WTC11 (cell line): ENCODE data around the gene TTK. TPM values are rescaled to one million over a fixed set of nuclear protein-coding genes. Genes with fewer than 3 reads are reported as not detected.

Experiments used
- ATAC-seq: fragments of 200-7000 bp; cut with Tn5 transposase; 2 replicates; pipeline ENCODE4 v1.10.0; 2021; ENCODE audit warnings: mild to moderate bottlenecking, moderate library complexity
- CTCF ChIA-PET: fragments of 300-600 bp; sonication (Branson Sonifier 250); formaldehyde crosslinking; loops from one replicate; lab custom pipeline; 2021; ENCODE audit warnings: antibody characterized with exemption; lab: Charles Lee
- POLR2A ChIA-PET: fragments of 350-600 bp; sonication (Branson Sonifier 250); formaldehyde crosslinking; loops from one replicate; lab custom pipeline; 2021; ENCODE audit warnings: antibody characterized with exemption; lab: Charles Lee
- DNase-seq: peaks from one replicate; pipeline ENCODE4 v3.0.0; 2021; ENCODE audit warnings: low spot score
- H3K27ac Mint-ChIP-seq: 2 replicates; pipeline ENCODE4 v1.8.0; 2021; ENCODE audit warnings: mixed read lengths
- H3K27me3 Mint-ChIP-seq: 2 replicates; pipeline ENCODE4 v1.8.0; 2021; ENCODE audit warnings: low read depth, mild to moderate bottlenecking, moderate library complexity, mixed read lengths
- H3K36me3 Mint-ChIP-seq: 2 replicates; pipeline ENCODE4 v1.8.0; 2021; ENCODE audit warnings: mixed read lengths
- H3K4me1 Mint-ChIP-seq: 2 replicates; pipeline ENCODE4 v1.8.0; 2022; ENCODE audit warnings: mixed read lengths
- H3K4me3 Mint-ChIP-seq: 2 replicates; pipeline ENCODE4 v1.8.0; 2021; ENCODE audit warnings: mild to moderate bottlenecking, moderate library complexity, mixed read lengths
- H3K9me3 Mint-ChIP-seq: 2 replicates; pipeline ENCODE4 v1.8.0; 2021; ENCODE audit warnings: mixed read lengths
- HMGA2 ChIP-seq: fragments of 250-450 bp; sonication (Bioruptor Pico); IDR thresholded peaks from 2 replicates; pipeline ENCODE4 v1.4.0; 2021; ENCODE audit warnings: mild to moderate bottlenecking, moderate library complexity
- JUN ChIP-seq: sonication (generic); formaldehyde crosslinking; IDR thresholded peaks from 2 replicates; pipeline ENCODE4 v1.8.0; 2023; ENCODE audit warnings: mild to moderate bottlenecking, missing genetic modification reagents
- NFE2L1 ChIP-seq: sonication (generic); formaldehyde crosslinking; IDR thresholded peaks from 2 replicates; pipeline ENCODE4 v1.8.1; 2023; ENCODE audit warnings: missing genetic modification reagents
- RELA ChIP-seq: sonication (generic); formaldehyde crosslinking; IDR thresholded peaks from 2 replicates; pipeline ENCODE4 v1.8.1; 2022; ENCODE audit warnings: missing genetic modification reagents, mild to moderate bottlenecking, borderline replicate concordance
- SMAD3 ChIP-seq: sonication (generic); formaldehyde crosslinking; IDR thresholded peaks from 2 replicates; pipeline ENCODE4 v1.8.0; 2022; ENCODE audit warnings: missing genetic modification reagents, mild to moderate bottlenecking, borderline replicate concordance
- SMAD4 ChIP-seq: sonication (generic); formaldehyde crosslinking; IDR thresholded peaks from 2 replicates; pipeline ENCODE4 v1.8.0; 2022; ENCODE audit warnings: mild to moderate bottlenecking, missing genetic modification reagents
- TEAD4 ChIP-seq: sonication (generic); formaldehyde crosslinking; IDR thresholded peaks from 2 replicates; pipeline ENCODE4 v1.8.0; 2022; ENCODE audit warnings: mild to moderate bottlenecking, missing genetic modification reagents
- ZBTB43 ChIP-seq: sonication (generic); formaldehyde crosslinking; IDR thresholded peaks from 2 replicates; pipeline ENCODE4 v1.8.1; 2023; ENCODE audit warnings: mild to moderate bottlenecking, missing genetic modification reagents
- ZMAT4 ChIP-seq: fragments of 250-450 bp; sonication (Bioruptor Pico); IDR thresholded peaks from 2 replicates; pipeline ENCODE4 v1.9.0; 2021; ENCODE audit warnings: mild to moderate bottlenecking
- ZNF121 ChIP-seq: sonication (generic); formaldehyde crosslinking; IDR thresholded peaks from 2 replicates; pipeline ENCODE4 v1.8.0; 2023; ENCODE audit warnings: missing genetic modification reagents
- ZNF263 ChIP-seq: sonication (generic); formaldehyde crosslinking; IDR thresholded peaks from 2 replicates; pipeline ENCODE4 v1.8.1; 2022; ENCODE audit warnings: low read depth, mild to moderate bottlenecking, moderate library complexity, missing genetic modification reagents
- total RNA-seq: library from RNA; stranded (reverse); gene quantifications from 3 replicates; pipeline ENCODE4 v1.2.3, GENCODE V29; 2021
- TF ChIP-seq, protein P1 (sequence below): sonication (generic); formaldehyde crosslinking; IDR thresholded peaks from 2 replicates; pipeline ENCODE4 v1.8.0; 2022; ENCODE audit warnings: mild to moderate bottlenecking, missing genetic modification reagents
- TF ChIP-seq, protein P2 (sequence below): fragments of 250-450 bp; sonication (Bioruptor Pico); IDR thresholded peaks from 2 replicates; pipeline ENCODE4 v1.8.0; 2021; ENCODE audit warnings: mild to moderate bottlenecking
- TF ChIP-seq, protein P3 (sequence below): sonication (generic); formaldehyde crosslinking; IDR thresholded peaks from 2 replicates; pipeline ENCODE4 v1.8.1; 2023; ENCODE audit warnings: mild to moderate bottlenecking, missing genetic modification reagents
- TF ChIP-seq, protein P4 (sequence below): sonication (generic); formaldehyde crosslinking; IDR thresholded peaks from 2 replicates; pipeline ENCODE4 v1.8.0; 2023; ENCODE audit warnings: missing genetic modification reagents, mild to moderate bottlenecking, borderline replicate concordance
- TF ChIP-seq, protein P5 (sequence below): sonication (generic); formaldehyde crosslinking; IDR thresholded peaks from 2 replicates; pipeline ENCODE4 v1.8.1; 2022; ENCODE audit warnings: missing genetic modification reagents, borderline replicate concordance

The TTK gene
- total RNA-seq, 1 experiment from 2014 or later = 51.0 TPM

- no peak for TF ChIP-seq ZMAT4 (CRISPR knock-in tag)
- no peak for TF ChIP-seq ZBTB43
- no peak for TF ChIP-seq SMAD3 (CRISPR knock-in tag)
- TF ChIP-seq, protein P1, sequence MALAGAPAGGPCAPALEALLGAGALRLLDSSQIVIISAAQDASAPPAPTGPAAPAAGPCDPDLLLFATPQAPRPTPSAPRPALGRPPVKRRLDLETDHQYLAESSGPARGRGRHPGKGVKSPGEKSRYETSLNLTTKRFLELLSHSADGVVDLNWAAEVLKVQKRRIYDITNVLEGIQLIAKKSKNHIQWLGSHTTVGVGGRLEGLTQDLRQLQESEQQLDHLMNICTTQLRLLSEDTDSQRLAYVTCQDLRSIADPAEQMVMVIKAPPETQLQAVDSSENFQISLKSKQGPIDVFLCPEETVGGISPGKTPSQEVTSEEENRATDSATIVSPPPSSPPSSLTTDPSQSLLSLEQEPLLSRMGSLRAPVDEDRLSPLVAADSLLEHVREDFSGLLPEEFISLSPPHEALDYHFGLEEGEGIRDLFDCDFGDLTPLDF = no peak
- TF ChIP-seq HMGA2 = no peak
- TF ChIP-seq, protein P2, sequence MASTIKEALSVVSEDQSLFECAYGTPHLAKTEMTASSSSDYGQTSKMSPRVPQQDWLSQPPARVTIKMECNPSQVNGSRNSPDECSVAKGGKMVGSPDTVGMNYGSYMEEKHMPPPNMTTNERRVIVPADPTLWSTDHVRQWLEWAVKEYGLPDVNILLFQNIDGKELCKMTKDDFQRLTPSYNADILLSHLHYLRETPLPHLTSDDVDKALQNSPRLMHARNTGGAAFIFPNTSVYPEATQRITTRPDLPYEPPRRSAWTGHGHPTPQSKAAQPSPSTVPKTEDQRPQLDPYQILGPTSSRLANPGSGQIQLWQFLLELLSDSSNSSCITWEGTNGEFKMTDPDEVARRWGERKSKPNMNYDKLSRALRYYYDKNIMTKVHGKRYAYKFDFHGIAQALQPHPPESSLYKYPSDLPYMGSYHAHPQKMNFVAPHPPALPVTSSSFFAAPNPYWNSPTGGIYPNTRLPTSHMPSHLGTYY = no peak
- no peak for TF ChIP-seq NFE2L1
- no peak for TF ChIP-seq ZNF121
Observed at GRCh38 chr6:80021131-80021530, 16.7 kb downstream of the TTK start (continued).

DNA sequence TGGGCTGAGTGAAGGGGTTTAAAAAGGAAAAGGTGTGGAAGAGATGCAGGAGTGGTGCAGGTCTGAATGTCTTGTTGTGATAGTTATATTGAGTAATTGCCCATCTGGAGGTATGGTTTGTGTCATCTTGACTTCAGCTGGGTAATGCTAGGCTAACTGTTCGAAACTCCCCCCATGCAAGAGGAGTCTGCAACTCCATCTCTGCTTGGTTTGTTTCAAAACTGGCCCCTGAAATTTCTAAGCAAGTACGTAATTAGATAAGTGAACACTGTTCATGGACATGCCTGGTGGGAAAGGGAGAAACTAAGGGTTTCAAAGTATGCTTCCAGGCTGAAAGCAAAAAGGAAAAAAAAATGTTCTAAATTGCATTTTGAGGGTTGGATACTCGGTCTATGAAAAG is 17.1 kb downstream of the TTK start:
- Mint-ChIP-seq H3K9me3 (no peaks in the 10 kb centered on the region), H3K4me3 (no peak overlapping the region), H3K27me3 (no peaks in the 10 kb centered on the region), H3K27ac (no peak overlapping the region), H3K36me3 (peaks cover 49% of the 10 kb centered on the region), H3K4me1 (no peaks in the 10 kb centered on the region)
- ATAC-seq (no peak), DNase-seq (no peak)
- POLR2A ChIA-PET = no interaction called here
- CTCF ChIA-PET = no interaction called here
- TF ChIP-seq SMAD4 (CRISPR knock-in tag) = no peak

- H3K27me3 Mint-ChIP-seq = no peaks in the 10 kb centered on the region
- no peaks in the 10 kb centered on the region for H3K9me3 Mint-ChIP-seq
- no peak overlapping the region for H3K27ac Mint-ChIP-seq
- H3K36me3 Mint-ChIP-seq = peaks cover 41% of the 10 kb centered on the region
- ChIA-PET CTCF (no interaction called here), POLR2A (no interaction called here)
- TF ChIP-seq, protein P3, sequence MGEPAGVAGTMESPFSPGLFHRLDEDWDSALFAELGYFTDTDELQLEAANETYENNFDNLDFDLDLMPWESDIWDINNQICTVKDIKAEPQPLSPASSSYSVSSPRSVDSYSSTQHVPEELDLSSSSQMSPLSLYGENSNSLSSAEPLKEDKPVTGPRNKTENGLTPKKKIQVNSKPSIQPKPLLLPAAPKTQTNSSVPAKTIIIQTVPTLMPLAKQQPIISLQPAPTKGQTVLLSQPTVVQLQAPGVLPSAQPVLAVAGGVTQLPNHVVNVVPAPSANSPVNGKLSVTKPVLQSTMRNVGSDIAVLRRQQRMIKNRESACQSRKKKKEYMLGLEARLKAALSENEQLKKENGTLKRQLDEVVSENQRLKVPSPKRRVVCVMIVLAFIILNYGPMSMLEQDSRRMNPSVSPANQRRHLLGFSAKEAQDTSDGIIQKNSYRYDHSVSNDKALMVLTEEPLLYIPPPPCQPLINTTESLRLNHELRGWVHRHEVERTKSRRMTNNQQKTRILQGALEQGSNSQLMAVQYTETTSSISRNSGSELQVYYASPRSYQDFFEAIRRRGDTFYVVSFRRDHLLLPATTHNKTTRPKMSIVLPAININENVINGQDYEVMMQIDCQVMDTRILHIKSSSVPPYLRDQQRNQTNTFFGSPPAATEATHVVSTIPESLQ (CRISPR knock-in tag) = no peak
- TF ChIP-seq JUN (no peak), ZNF263 (no peak), ZBTB43 (no peak), RELA (no peak)
- DNase-seq (no peak), ATAC-seq (no peak)
- no peak overlapping the region for H3K4me3 Mint-ChIP-seq
- no peaks in the 10 kb centered on the region for H3K4me1 Mint-ChIP-seq
Observed at GRCh38 chr6:80022803-80023202, 18.4 kb downstream of the TTK start.

GRCh38 chr6:80028589-80028988 is 24.1 kb downstream of the TTK start:
- ATAC-seq = no peak
- H3K4me3 Mint-ChIP-seq = no peak overlapping the region
- TF ChIP-seq, protein P4, sequence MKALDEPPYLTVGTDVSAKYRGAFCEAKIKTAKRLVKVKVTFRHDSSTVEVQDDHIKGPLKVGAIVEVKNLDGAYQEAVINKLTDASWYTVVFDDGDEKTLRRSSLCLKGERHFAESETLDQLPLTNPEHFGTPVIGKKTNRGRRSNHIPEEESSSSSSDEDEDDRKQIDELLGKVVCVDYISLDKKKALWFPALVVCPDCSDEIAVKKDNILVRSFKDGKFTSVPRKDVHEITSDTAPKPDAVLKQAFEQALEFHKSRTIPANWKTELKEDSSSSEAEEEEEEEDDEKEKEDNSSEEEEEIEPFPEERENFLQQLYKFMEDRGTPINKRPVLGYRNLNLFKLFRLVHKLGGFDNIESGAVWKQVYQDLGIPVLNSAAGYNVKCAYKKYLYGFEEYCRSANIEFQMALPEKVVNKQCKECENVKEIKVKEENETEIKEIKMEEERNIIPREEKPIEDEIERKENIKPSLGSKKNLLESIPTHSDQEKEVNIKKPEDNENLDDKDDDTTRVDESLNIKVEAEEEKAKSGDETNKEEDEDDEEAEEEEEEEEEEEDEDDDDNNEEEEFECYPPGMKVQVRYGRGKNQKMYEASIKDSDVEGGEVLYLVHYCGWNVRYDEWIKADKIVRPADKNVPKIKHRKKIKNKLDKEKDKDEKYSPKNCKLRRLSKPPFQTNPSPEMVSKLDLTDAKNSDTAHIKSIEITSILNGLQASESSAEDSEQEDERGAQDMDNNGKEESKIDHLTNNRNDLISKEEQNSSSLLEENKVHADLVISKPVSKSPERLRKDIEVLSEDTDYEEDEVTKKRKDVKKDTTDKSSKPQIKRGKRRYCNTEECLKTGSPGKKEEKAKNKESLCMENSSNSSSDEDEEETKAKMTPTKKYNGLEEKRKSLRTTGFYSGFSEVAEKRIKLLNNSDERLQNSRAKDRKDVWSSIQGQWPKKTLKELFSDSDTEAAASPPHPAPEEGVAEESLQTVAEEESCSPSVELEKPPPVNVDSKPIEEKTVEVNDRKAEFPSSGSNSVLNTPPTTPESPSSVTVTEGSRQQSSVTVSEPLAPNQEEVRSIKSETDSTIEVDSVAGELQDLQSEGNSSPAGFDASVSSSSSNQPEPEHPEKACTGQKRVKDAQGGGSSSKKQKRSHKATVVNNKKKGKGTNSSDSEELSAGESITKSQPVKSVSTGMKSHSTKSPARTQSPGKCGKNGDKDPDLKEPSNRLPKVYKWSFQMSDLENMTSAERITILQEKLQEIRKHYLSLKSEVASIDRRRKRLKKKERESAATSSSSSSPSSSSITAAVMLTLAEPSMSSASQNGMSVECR (CRISPR knock-in tag) = no peak
- no peak for TF ChIP-seq TEAD4
- TF ChIP-seq, protein P5, sequence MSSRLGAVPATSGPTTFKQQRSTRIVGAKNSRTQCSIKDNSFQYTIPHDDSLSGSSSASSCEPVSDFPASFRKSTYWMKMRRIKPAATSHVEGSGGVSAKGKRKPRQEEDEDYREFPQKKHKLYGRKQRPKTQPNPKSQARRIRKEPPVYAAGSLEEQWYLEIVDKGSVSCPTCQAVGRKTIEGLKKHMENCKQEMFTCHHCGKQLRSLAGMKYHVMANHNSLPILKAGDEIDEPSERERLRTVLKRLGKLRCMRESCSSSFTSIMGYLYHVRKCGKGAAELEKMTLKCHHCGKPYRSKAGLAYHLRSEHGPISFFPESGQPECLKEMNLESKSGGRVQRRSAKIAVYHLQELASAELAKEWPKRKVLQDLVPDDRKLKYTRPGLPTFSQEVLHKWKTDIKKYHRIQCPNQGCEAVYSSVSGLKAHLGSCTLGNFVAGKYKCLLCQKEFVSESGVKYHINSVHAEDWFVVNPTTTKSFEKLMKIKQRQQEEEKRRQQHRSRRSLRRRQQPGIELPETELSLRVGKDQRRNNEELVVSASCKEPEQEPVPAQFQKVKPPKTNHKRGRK (CRISPR knock-in tag) = no peak

More at GRCh38 chr6:80028589-80028988, 24.1 kb downstream of the TTK start:
- no peak overlapping the region for H3K27ac Mint-ChIP-seq
- H3K36me3 Mint-ChIP-seq = peaks cover 59% of the 10 kb centered on the region
- no peaks in the 10 kb centered on the region for H3K27me3 Mint-ChIP-seq
- POLR2A ChIA-PET = no interaction called here
- no peaks in the 10 kb centered on the region for H3K4me1 Mint-ChIP-seq
- CTCF ChIA-PET = interaction anchor here (1.1 to 1.2 kb wide), 2 partner anchors 79 to 82 kb away, joined by 3 to 5 read pairs; no protein-coding TSS in a partner anchor
- DNase-seq = no peak
- no peaks in the 10 kb centered on the region for H3K9me3 Mint-ChIP-seq
